ENCODE results near the gene TXNL1. TPM values are rescaled to one million over a fixed set of nuclear protein-coding genes. Genes with fewer than 3 reads are reported as not detected.

The TXNL1 gene
- total RNA-seq, 2 experiments from 2014 or later: 41.5 to 41.6 TPM

GRCh38 chr18:56635007-56635406 is 3.4 kb downstream of the TXNL1 start:
- H3K4me1 ChIP-seq (ENCODE audit: insufficient read depth, low read length): peaks cover 16% of the 10 kb centered on the region
- Mint-ChIP-seq H3K36me3 (ENCODE audit: low read depth) (peaks cover 64% of the 10 kb centered on the region), H3K4me1 (ENCODE audit: low read depth) (peaks cover 80% of the 10 kb centered on the region), H3K9me3 (no peaks in the 10 kb centered on the region), H3K27me3 (no peaks in the 10 kb centered on the region), H3K4me3 (no peak overlapping the region), H3K27ac (no peak overlapping the region)
- no peak overlapping the region for H3K4me3 ChIP-seq (ENCODE audit: low read length)
- intact Hi-C loops (cut with DNase I, micrococcal nuclease): loop anchor here in 1 of 2 experiments (5.0 kb wide), 1 partner anchor 987 kb away; the partner anchor contains the start of gene NARS1
- CTCF ChIA-PET: no interaction called here
- POLR2A ChIA-PET: no interaction called here
- H3K9me3 ChIP-seq (ENCODE audit: control insufficient read depth in 1 of 2, insufficient read depth in 1 of 2, low read length in 2 of 2): no peaks in the 10 kb centered on the region
- ATAC-seq (ENCODE audit: poor library complexity) (no peak), DNase-seq (no peak)
- TF ChIP-seq CTCF (IDR thresholded peaks at IDR 0.05): no peak
- no peak overlapping the region for H3K27ac ChIP-seq (ENCODE audit: low read depth in 1 of 2, low read length in 2 of 2)
- H3K27me3 ChIP-seq (ENCODE audit: control insufficient read depth in 1 of 2, insufficient read depth in 2 of 2, low read length in 2 of 2): no peaks in the 10 kb centered on the region
- peaks cover 4% of the 10 kb centered on the region for H3K36me3 ChIP-seq (ENCODE audit: insufficient read depth, low read length)

- Mint-ChIP-seq H3K27ac (no peak overlapping the region), H3K9me3 (no peaks in the 10 kb centered on the region), H3K27me3 (no peaks in the 10 kb centered on the region), H3K36me3 (ENCODE audit: low read depth) (peaks cover 70% of the 10 kb centered on the region), H3K4me1 (ENCODE audit: low read depth) (peaks cover 88% of the 10 kb centered on the region), H3K4me3 (no peak overlapping the region)
- no peak for ATAC-seq (ENCODE audit: poor library complexity)
- H3K9me3 ChIP-seq (ENCODE audit: control insufficient read depth in 1 of 2, insufficient read depth in 1 of 2, low read length in 2 of 2): no peaks in the 10 kb centered on the region
- H3K27me3 ChIP-seq (ENCODE audit: control insufficient read depth in 1 of 2, insufficient read depth in 2 of 2, low read length in 2 of 2): no peaks in the 10 kb centered on the region
- TF ChIP-seq CTCF (IDR thresholded peaks at IDR 0.05): no peak
- H3K4me1 ChIP-seq (ENCODE audit: insufficient read depth, low read length): peaks cover 5% of the 10 kb centered on the region
- intact Hi-C loops (cut with DNase I, micrococcal nuclease): no loop called here
- H3K36me3 ChIP-seq (ENCODE audit: insufficient read depth, low read length): peaks cover 4% of the 10 kb centered on the region
- CTCF ChIA-PET: interaction anchor here (0.7 kb wide), 1 partner anchor 230 kb away, joined by 3 read pairs; no protein-coding TSS in a partner anchor
- DNase-seq: no peak
- H3K27ac ChIP-seq (ENCODE audit: low read depth in 1 of 2, low read length in 2 of 2): no peak overlapping the region
- POLR2A ChIA-PET: no interaction called here
- H3K4me3 ChIP-seq (ENCODE audit: low read length): no peak overlapping the region
Observed at GRCh38 chr18:56632070-56633022, 6.0 kb downstream of the TXNL1 start.

GRCh38 chr18:56627991-56628390 is 10.4 kb downstream of the TXNL1 start:
- Histone ChIP-seq H3K4me1 (ENCODE audit: insufficient read depth, low read length) (no peaks in the 10 kb centered on the region), H3K4me3 (ENCODE audit: low read length) (no peak overlapping the region), H3K36me3 (ENCODE audit: insufficient read depth, low read length) (peaks cover 22% of the 10 kb centered on the region), H3K27ac (ENCODE audit: low read depth in 1 of 2, low read length in 2 of 2) (no peak overlapping the region), H3K9me3 (ENCODE audit: control insufficient read depth in 1 of 2, insufficient read depth in 1 of 2, low read length in 2 of 2) (no peaks in the 10 kb centered on the region), H3K27me3 (ENCODE audit: control insufficient read depth in 1 of 2, insufficient read depth in 2 of 2, low read length in 2 of 2) (no peaks in the 10 kb centered on the region)
- no peak for ATAC-seq (ENCODE audit: poor library complexity)
- Mint-ChIP-seq H3K4me3 (no peak overlapping the region), H3K27ac (no peak overlapping the region), H3K4me1 (ENCODE audit: low read depth) (peaks cover 81% of the 10 kb centered on the region), H3K9me3 (no peaks in the 10 kb centered on the region), H3K36me3 (ENCODE audit: low read depth) (peaks cover 74% of the 10 kb centered on the region), H3K27me3 (no peaks in the 10 kb centered on the region)
- ChIA-PET CTCF (no interaction called here), POLR2A (interaction anchor here (0.7 kb wide), 1 partner anchor 40 kb away, joined by 3 read pairs; no protein-coding TSS in a partner anchor)
- no peak for DNase-seq
- TF ChIP-seq CTCF (IDR thresholded peaks at IDR 0.05): no peak
- intact Hi-C loops (cut with DNase I, micrococcal nuclease): no loop called here

Data from CD4-positive, alpha-beta T cell (primary cell).